Activated CD4-positive, alpha-beta T cell treated with anti-CD3 and anti-CD28 coated beads, Interleukin-10, Interleukin-2, amounts not matched to agents 100 ng/mL and 50 ng/mL, durations not matched to agents 16 hours and 8 hours (primary cell): ENCODE data around the gene WDR76.

ENCODE experiments used
- DNase-seq: peaks from one replicate; pipeline ENCODE4 v3.0.0-alpha.2; 2020

WDR76 gene

DNA sequence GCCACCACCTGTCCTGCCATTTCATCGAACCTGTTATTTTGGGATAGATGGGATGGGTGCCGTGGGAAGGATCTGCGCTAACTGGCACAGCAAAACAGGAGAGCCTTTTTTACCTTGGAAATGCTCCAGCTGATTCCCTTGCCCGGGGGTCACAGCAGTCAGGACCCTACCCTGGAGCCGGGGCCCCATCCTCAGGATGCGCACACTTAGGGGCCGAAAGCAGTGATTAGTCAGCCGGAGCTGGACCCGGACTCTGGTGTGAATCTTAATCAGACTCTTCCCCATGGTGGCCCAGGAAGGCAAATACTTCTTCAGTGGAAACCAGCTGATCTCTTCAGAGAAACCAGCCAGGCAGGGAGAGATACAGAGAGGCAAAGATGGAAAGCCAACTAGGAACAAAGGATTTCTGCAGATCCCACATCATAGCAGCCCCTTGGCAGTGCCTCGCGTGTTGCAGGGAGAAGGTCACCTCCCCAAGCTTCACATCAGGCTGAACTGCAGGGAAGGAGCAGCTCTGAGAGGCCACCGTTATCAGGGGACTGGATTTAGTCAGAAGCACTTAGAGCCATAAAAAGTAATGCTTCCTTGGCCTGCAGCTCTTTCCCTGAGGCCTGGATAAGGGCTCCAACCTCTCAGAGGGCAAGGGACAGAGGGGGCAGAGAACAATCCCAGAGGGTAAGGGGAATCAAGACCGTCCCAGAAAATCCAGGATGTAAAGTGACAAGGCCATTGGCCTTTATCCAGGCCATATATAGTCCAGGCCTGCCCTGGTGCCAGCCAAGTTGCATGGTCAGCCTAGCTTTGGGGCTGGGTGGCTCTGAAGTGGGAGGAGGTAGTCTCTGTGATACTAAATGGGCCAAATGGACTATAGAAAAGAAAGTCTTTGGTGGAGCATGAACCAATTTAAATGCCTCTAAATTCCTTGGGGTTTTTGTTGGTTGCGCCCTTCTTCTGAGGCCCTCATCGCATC lies 52.9 kb downstream of the WDR76 start:
- DNase-seq = no peak

DNA sequence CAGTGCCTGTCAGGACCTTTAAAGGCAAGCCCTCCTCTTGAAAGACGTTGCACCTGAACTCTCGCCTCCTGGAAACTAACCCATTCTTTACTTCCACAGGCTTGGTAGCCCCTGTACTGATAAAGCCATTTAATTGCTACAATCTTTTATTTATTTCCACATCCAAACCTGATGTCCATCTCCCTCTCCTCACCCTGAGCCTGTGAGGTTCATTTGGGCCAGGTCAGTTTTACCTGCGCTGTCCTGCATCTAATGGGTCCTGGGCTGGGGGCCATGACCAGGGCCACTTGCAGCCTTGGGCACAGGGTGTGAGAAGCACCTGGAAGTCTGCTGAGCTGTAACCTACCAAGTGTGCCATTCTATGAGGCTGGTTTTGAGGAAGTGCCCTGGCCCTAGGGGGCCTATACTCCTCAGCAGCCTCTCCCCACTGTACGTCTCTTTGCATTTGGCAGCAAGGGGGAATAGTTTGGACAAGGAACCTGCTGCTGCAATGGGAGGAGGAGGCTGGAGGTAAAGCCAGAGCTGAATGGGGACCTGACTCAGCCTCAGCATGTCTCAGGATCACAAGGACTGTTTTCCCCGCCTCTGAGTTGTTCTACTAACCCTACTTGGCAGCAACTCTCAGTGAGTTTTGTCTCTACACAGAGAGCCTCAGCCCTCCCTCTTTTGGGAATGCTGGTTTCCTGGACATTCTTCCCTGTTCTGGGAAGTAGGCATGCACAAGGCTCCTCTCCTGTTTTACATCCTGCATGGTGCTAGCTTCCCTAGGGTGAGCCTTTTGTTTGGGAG lies 53.8 kb downstream of the WDR76 start:
- no peak for DNase-seq

DNA sequence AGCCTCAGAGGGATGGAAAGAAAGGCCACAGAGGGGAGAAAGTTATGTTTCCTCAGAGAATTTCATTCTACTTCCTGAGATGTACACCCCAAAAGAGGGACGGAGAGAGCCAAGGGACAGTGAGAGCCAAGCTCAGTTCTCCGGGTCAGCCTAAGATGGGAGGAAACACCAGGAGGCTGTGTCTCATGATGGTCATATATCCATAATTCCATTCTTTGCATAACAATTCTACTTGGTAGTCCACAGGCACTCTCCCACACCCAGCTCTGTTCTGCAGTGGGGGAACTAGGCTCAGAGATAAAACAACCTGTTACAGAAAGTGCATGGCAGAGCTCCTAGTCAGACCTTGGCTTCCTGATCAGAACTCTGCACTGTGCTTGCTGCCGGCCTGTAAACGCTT lies 54.4 kb downstream of the WDR76 start:
- no peak for DNase-seq

GRCh38 chr15:43881944-43882343 lies 55.1 kb downstream of the WDR76 start:
- DNase-seq = no peak

- no peak for DNase-seq
Measured at GRCh38 chr15:43883571-43883970, 56.8 kb downstream of the WDR76 start.

DNA sequence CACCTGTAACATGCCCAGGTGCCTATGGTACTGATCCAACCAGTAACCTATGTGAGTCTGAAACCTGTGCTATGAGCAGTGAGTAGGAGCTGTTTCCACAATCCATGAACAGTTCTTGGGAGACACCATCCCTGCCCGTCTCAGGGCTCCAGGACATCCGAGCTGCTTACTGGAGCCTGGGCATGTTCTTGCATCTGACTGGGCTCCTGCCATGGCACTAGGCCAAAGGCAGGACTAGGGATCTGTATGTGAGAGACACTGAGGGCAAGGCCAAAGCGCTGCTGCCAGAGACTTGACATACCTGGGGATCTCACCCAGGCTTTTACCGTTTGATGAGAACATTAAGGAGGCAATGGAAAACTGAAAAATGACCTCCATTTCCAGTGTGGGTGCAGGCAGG lies 59.8 kb downstream of the WDR76 start:
- DNase-seq = no peak

DNA sequence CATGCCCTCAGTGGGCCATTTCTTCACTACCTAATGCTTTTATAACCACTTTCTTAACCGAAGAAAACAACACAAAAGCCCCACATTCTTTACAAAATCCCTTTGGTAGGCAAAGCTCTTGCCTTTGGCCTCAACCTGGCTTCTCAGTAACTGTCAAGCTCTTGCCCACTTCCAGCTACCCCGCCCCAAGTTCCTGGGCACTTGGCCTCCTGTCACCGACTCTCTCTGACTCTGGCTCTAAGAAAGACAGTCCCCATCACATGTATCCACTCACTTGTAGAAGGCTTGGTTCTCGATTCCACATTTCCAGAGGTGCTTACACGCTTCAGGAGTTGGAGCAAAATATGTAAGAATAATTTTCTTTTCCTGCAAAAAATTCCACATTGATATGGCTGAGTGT lies 61.1 kb downstream of the WDR76 start:
- no peak for DNase-seq

GRCh38 chr15:43889042-43889441 lies 62.2 kb downstream of the WDR76 start:
- DNase-seq = no peak

DNA sequence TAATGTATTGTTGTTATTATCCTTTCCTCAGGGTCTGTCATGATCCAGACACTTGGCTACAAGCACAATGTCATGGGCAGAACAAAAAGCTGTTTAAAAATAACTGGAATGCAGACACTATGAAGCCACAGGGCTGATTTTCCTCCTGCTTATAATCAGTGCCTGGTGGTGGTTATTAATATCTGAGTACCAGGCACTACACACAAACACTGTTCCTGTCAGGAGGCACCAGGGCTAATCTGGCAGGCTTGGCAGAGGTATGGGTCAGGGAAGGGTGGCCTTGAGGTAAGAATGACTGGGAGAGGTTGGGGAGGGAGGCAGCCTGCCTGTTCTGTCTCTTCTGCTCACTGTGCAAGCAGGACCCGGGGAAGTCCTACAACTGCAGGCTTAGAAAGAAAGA lies 67.2 kb downstream of the WDR76 start:
- DNase-seq = no peak

- no peak for DNase-seq
Measured at GRCh38 chr15:43895586-43895985, 68.8 kb downstream of the WDR76 start.

DNA sequence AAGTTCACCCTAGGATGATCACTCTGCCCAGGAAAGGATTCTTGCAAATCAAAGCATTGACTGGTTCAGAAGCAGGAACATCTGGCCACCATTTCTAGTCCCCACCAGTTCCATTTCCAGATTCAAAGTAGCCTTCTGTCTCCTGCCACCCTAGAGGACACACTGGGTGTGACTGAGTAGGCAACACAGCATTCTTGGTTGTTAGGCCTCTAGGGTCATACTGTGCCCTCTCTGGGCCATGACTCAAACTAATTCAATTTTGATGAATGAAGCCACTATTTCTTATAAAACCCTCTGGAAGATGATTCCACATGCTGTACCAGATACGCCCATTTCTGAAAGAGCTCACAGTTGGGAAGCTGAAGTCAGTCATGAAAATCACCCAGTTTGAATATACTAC lies 69.7 kb downstream of the WDR76 start:
- DNase-seq = no peak

GRCh38 chr15:43898891-43899290 lies 72.1 kb downstream of the WDR76 start:
- DNase-seq = no peak

DNA sequence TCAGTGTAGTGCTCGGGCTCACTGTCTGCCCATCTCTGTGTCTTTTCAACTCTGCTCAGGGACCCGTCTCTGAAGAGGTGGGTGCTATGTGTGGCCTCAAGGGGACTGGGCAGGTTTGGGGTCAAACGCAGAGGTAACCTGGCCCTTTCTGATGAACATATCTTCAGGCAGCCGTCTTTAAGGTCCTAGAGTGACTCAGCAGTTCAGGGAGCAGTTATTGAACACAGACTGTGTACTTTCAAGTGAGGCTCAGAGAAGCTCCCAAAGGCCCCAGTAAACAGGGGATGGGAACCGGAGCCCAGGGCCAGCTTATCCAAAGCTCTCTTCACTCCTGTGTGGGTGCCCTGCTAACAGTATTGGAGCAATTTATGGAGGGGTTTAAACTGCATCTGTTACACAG lies 73.1 kb downstream of the WDR76 start:
- DNase-seq = no peak

DNA sequence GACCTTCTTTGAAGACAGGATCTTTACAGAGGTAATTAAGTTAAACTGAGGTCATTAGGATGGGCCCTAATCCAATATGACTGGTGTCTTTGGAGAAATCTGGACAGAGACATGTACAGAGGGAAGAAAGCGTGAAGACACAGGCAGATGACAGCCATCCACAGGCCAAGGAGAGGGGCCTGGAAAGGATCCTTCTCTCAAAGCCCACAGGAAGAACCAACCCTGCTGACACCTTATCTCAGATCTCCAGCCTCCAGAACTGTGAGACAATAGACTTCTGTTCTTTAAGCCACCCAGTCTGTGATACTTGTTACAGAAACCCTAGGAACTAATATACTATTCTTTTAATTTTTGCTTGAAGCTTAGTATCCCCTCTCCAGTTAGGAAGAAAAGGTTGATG lies 74.2 kb downstream of the WDR76 start:
- no peak for DNase-seq

GRCh38 chr15:43901495-43901894 lies 74.7 kb downstream of the WDR76 start:
- DNase-seq = no peak

DNA sequence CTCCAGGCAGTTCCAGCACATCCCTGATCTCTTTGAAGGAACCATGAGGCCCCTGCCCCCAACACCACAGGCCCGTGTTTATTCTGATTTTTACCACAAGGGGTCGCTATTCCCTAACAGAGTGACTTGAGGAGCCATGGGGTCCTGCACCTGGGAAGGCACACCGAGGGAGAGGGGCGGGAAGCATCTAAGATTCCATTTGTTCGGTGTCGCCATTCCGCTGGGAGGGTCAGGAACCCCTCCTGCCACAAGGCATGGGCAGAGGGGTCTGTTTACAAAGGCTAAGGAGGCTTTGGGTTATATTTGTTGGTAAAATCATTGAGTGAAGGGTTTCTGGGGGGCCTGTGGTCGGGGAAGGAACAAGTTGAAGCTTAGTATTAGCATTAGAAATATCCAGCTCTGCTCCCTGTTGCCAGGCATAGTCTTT lies 77.1 kb downstream of the WDR76 start:
- peak; percentile 71 for DNase-seq

DNA sequence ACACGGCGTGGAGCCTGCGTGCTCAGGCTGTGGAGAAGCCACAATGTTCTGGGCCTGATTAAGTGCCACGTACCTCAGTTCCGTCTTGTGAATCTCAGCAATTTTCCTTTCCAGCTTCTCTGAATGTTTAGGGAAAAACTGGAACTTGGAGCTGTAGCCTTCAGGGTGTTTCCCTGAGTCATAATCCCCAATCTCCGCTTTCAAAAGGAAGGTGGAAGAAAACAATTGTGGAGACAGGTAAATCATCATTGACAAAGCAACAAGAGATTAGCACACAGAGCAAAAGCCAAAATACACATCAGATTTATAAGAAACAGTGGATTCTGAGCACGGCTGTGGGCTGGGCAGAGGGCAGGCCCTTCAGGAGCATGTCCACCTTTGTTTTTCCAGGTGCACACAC lies 79.0 kb downstream of the WDR76 start:
- DNase-seq = no peak

- DNase-seq = no peak
Measured at GRCh38 chr15:43908516-43909050, 81.8 kb downstream of the WDR76 start.

- no peak for DNase-seq
Measured at GRCh38 chr15:43911235-43911781, 84.5 kb downstream of the WDR76 start.

- no peak for DNase-seq
Measured at GRCh38 chr15:43912208-43912607, 85.4 kb downstream of the WDR76 start.

DNA sequence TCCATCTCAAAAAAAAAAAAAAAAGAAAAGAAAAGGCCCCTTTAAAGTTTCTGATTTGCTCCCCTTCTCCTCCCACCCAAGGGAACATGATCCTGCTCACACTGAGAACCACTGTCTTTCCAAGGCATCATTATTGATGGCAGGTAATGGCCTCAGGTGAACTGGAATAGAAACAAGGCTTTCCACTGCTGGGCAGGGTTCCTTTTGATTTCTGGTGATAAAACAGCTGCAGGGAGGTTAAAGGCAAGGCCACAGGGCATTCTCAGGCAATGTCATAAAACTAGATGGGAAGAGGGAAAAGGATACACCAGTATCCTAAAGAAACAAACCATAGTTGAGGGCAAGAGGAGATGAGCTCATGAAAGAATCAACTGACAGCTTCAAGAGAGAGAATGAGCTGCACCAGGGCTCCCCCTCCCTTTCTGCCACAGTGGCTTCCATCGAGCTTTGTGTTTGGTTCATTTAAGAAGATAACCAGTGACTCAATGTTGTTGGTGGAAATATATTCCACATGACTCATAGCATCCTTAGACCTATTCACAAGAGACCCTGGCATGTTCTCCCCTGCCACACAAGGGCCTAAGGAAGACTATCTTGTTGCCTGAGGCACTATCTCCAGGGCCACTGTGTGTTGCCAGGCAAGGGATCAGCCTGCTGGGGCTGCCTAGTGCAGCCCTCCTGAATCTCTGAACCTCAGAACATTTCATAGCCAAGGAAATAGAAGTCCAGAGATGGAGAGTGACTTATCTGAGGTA lies 86.4 kb downstream of the WDR76 start:
- DNase-seq = peak; percentile 9

DNA sequence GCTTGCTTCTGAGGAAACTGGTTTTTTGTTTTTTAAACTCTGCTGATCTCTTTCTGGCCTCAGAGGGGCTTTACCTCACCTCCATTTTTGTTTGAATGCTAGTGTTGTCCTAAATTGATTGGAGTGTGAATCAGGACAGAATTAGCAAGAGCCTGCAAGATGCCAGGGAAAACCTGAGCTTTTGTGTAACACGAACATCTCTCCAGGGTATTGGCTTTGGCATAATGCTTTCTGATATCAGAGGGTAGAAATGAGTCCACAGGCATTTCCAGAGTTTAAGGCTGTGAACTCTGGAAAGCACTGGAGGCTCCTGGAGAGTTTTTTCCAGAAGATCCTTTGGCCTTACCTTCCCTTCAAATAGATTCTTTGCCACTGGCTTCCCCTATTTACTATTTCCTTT lies 87.1 kb downstream of the WDR76 start:
- DNase-seq = no peak
